ENCODE results near the gene SLC9A9.

- TF ChIP-seq POLR2AphosphoS5 (IDR thresholded peaks at IDR 0.05) (no peak), CTCF (IDR thresholded peaks at IDR 0.05) (no peak)
Observed at GRCh38 chr3:143313893-143314188, 534.4 kb downstream of the SLC9A9 start.
